Left renal pelvis (tissue), 4 donors: ENCODE results near the gene MPPED1. TPM values are rescaled to one million over a fixed set of nuclear protein-coding genes. Genes with fewer than 3 reads are reported as not detected.

ENCODE experiments used
- DNase-seq, 4 donors: peaks; one replicate each; pipeline ENCODE4 v3.0.0-alpha.2; 2013; ENCODE audit warnings: low read depth in 4 of 4, low spot score in 3 of 4
- polyA plus RNA-seq, 4 donors: library from polyadenylated mRNA; unstranded; fragments of 120-200 nt; gene quantifications; one replicate each; pipeline ENCODE4 v1.2.1, GENCODE V29; 2013; ENCODE audit not compliant: insufficient read length in 4 of 4

MPPED1 gene
- polyA plus RNA-seq, 4 donors = 0.63 to 5.3 (median 1.2) TPM

DNA sequence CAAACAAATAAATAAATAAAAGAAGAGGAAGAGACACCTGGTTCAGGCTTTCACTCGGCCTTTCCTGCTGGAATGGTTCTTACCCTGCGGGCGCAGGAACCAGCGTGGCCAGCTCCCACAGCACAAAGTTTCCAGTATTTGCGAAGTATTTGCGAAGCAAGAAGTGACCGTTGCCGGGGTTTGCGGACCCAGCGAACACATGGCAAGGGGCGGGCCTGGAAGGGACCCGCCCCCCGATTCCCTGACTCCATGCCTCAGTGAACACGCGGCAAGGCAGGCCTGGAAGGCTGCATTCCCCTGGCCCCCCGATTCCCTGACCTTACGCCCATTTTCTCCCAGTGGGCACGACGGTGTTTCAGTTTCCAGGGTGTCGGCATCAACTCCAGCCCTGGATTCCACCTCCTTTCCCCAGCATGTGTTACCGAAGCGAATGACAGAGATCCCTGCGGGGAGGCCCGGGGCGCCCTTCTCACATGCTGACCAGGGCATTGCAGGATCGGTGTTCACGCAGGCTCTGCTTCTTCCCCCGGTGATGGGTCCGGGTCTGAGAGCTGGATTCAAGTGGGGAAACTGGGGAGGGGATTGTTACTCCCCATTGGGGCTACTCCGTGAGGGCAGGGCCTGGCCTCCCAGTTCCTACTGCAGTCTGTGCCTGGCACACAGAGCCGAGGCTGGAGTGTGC, 102.8 kb downstream of the MPPED1 start:
- no peak for DNase-seq

DNA sequence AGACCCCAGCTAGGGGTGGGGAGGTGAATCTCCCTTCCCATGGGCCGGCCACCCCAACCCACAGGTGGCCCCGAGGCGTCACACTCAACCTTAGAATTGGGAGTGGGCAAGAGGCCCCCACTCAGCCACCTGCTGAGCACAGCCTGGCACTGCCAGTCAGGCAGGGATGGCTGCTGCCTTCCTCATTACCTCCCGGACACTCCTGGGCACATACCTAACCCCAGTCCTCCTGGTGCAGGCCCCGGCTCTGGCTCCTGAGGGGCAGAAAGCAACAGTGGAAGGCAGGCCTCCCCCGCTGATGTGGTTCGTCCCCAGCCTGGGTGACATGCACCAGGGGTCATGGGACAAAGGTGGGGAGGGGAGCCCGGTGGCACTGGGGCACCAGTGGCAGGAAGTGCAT, 103.6 kb downstream of the MPPED1 start:
- no peak for DNase-seq

DNA sequence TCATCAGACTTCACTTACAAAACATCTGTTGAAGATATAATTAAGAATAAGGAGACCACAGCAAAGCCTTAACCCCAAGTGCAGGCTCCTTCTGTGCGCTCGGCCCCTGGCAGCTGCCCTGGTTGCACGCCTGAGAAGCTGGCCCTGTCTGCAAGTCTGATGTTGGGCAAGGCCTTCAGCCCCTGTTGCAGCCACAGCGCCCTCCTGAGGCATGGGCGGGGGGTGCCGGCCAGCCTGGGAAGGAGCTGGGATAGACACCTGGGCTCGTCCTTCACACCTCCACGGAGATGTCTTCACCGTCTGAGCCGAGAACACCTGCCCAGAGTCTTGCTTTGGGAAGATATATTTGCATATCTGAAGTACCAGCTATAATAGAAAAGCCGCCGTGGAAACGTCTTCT, 104.1 kb downstream of the MPPED1 start:
- no peak for DNase-seq

DNA sequence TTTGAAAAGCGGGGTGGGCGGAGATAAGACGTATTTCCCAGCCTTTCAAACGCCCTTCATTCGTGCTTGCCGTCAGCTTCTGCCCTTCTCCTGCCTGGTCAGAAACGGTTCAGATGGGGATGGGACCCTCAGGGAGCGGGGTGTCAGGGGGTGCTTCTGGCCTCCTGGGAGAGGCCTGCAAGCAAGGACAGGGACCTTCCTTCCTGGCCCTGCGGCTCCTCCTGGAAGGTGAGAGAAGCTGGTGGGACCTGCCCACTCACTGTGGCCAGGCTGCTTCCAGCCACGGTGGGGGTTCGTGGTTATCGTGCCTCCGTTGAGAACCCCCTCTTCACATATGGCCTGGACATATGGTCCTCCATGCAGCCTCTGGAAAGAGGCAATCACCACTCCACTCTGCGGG, 104.6 kb downstream of the MPPED1 start:
- no peak for DNase-seq

DNA sequence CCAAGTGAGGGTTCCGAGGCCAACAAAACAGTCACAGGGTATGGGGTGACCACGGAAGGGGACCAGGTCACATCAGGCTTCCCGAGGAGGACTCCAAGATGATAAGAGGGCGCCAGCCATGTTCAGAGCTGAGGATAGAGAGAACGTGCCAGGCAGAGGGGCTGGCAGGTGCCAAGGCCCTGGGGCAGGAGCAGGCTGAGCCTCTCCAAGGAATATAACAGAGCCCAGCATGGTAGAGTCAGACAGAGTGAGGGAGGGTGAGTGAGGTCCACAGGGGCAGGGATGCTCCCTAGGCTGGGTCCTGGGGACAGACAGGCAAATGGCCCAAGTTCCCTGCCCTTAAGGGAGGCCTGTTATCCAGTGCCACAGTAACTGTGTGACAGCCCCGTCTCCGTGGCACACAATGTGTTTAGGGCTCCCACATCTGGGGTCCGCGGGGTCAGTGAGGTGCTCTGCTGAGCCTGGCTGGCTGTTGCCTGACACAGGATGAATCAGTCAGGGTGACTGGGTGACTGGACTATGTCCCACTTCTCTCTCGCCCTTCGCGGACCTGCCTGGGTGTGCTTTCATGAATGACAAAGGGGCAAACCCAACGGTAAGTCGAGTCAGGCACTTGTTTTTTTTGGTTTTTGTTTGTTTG, 105.3 kb downstream of the MPPED1 start:
- no peak for DNase-seq

DNA sequence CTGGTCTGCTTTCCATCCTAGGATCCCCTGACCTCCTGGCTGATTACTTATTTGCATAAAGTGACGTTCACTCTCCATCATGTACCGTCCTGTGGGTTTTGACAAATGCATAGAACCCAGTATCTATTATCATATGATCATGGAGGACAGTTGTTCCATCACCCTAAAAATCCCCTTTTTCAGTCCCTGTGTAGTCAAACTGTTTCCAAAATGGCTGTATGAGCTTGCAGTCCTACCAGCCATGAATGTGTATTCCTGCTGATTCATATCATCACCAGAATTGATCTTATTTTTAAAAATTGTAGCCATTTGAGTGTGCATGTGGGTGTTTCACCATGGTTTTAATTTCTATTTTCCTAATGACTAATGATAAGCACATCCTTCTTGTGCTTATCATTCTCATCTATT, 108.8 kb downstream of the MPPED1 start:
- no peak for DNase-seq

DNA sequence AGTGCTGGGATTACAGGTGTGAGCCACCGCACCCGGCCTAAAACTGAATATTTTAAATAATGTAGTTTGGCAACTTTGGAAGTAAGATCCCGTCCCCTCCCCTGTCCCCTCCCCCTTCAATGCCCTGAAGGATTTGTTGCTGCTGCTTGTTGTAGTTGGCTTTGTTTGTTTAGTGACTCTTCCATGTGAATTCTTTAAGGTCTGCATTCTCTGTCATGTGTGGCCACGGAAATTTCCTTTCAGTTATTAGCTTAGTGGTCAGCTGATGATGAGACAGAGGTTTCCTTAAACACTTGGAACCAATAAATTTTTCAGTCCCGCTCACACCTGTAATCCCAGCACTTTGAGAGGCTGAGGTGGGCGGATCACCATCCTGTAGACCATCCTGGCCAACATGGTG, 109.9 kb downstream of the MPPED1 start:
- DNase-seq = no peak

DNA sequence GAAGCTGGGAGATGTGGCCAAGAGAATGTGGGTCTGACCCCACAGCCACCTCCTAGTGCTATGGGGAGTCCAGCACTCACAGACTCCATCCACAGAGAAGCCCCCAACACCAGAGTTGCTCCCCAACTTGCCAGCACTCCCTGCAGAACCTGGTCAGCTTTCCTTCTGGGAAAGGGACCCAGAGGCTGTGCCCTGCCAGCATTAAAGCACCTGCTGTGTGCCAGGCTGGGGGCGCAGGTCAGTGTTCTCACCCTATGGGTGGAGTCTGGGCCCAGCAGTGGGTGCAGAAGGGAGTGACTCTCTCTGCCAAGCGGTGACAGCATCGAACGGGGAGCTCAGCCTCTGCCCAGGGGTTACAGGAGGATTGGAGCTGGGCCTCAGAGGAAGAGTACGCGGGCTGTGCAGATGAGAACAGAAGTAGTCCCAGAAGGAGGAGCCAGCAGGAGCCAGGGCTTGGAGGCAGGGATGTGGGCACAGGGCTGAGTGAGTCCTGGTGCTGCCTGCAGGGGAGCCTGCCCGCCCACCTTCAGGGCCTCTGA, 114.4 kb downstream of the MPPED1 start:
- DNase-seq = no peak

DNA sequence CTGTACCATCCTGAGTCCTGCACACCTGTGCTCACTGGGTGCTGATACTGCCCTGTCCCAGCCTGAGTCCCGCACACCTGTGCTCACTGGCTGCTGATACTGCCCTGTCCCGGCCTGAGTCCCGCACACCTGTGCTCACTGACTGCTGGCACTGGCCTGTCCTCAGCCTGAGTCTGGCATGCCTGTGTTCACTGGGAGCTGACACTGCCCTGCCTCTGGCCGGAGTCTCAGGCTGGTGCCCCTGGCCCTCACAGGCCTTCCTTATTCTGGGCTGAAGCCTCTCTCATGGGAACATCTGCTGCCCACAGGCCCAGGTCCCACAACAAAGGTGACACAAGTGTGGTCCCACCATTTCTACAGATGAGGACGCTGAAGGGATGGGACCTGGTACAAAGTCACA, 115.1 kb downstream of the MPPED1 start:
- DNase-seq = no peak

DNA sequence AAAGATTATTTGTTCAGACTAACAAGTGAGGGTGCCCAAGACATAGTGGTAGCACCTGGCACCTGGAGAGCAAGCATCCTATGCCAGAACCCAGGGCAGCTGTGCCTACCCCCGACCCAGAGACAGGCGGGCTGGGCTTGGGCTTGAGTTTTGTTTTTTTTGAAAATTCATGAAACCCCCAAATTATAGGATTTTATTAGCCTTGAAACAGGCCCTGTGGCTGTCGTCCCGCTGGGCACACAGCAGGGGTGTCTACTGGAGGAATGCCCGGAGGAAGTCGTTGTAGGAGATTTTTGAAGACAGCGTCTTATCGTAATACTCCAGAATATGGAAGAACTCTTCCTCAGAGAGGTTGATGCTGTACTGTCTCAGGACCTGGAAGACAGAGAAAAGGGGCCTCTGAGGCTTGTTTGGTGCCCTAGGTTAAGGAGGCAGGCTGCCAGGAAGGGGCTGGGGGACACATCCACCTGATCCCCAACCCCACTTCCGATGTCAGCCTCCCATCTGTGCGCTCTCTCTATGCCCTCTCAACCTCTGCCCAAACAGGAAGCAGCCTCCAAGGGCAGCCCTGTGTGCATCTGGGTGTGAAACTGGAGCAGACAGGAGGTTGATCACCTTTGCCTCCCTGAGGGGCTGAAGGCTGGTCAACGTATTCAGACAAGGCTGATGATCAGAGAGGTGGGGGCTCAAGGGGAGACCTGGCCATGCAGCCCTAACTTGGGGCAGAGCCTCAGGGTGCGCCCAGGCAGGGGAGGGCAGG, 117.0 kb downstream of the MPPED1 start:
- no peak for DNase-seq

DNA sequence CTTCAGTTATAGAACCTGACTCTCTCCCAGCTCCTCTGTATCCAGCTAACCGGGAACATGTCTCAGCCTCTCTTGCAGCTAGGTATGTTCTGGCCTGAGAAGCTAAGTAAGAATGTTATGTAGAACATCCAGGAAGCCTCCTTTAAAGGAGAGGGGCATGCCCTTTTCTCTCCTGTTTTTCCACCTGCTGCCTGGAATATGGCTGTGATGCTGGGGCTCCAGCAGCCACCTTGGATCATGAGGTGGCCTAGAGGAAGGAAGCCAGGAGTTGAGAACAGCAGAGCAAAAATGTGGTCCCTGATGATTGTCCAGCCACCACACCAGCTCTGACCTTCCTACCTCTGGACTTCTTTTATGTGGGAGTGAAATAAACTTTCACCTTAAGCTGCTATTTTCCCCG, 117.6 kb downstream of the MPPED1 start:
- DNase-seq = no peak

DNA sequence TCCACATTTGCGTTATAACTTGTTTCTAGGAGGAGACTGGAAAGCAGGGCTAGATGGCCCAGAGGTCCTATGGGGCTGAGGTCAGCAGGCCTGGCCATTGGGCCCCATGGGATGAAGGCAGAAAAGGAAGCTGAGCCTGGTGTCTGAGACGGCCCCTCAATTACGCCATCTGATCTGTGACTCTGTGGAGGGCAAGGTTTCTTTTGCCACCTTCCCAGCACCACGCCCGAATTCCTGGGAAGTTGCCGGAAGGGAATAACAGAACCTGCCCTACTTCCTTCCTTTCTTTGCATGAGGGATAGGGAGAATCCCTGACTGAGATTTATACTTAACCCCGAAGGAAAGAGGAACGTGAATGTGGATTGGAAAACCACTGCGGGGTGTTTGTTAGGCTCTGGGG, 118.1 kb downstream of the MPPED1 start:
- DNase-seq = no peak

DNA sequence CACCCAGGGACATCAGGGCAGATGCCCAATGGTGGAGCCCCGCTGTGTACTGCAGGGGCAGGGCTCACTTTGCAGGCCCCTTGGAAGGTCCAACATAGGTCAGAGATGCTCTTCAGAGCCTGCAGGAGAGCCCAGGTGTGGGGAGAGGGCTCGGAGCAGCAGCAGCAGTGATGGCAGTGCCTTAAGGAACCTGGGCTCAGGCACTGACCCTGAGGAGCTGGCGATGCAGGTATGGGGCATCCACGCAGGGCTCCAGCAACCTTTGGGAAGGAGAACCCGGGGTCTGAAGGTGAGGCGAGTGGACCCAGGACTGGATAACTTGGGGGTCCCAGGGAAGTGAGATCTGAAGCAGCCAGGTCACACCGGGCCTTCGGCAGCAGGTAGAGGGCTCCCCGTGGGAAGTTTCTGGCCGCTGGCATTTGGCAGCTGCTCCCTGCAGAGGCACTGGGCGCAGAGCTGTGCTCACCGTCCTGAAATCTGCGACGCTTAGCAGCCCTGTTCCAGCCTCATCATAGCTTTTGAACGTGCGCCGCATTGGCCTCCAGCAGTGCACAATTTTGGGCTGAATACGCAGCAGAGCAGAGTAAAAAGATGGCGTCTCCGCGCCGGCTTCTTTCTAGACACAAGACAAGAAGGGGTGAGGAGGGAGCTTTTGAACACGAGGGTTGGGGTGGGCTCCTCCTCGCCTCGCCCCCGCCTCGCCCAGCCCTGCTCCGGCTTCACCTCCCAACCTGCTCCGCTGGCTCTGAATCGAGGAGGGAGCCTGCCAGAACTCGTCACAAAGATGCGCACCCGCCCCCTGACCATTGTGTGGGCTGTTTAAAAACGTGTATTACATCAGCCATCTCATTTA, 118.8 kb downstream of the MPPED1 start:
- no peak for DNase-seq

DNA sequence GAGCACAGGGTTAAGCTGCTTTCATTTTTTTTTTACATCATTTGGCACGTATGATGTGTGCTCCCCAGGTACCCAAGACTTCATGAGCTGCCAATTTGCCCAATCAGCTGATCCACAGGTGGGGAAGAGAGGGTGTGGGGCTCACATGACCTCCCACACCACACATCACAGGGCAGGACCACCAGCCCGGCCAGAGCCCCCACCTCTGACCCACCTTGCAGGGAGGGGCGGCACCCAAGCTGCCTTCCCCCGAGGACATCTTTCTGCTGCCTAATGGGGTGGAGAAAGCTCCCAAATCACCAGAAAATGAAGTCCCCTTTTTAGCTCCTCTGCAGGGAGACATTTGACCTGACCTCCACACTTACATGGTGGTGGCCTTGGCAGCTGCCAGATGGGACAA, 119.8 kb downstream of the MPPED1 start:
- no peak for DNase-seq

DNA sequence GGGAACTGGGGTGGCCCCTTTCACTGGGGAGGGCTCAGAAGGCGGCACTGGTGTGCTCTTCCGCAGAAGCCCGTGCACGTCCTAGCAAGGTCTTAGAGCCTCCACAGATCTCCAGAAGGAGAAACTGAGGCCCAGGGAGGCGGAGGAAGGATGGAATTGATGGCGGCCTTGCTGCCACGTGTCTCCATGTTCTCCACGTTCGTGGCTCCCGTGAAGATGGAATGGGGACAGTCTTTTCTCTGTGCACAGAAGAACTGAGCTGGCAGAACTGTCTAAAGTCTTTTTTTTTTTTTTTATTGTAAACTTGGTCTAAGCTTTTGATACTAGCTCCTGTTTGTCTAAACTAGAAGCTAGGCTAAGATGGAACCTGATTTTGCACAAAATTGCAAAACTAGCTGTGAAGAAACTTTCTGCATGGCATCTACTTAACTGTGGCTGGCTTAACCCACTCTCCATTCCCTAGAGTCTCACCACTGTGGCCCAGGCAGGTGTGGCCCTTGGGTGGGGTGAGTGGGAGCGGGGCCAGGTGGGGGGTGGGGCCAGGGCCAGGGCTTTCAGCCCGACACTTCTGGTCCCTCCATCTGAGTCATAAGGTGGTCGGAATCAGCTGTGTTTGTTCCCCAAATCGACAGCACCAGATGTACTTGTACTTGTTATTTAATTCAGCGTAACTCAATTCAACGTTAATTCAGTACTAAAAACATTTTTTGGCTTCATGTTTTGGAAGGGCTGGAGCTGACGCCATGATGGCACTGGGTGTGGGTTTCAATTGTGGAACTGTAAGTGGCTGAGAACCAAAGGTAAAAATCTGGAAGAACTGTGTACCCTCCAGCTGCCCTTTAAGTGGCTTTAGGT, 120.7 kb downstream of the MPPED1 start:
- no peak for DNase-seq

DNA sequence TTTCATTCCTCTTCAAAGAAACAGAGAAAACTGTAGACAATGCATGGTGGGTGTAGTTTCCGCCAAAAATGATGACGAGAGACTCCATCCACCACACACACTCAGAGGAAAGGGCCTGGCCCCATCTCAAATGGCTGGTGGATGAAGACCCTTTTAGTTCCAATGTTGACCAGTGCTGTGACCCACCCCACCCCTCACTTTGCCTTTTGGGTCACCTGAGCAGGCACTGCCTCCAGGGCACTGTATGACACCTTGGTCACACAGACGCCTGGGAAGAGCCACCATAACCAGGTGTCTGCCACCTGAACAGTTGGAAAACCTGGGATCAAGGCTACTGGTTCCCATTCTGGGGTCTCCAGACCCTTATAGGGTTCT, 121.3 kb downstream of the MPPED1 start:
- no peak for DNase-seq

DNA sequence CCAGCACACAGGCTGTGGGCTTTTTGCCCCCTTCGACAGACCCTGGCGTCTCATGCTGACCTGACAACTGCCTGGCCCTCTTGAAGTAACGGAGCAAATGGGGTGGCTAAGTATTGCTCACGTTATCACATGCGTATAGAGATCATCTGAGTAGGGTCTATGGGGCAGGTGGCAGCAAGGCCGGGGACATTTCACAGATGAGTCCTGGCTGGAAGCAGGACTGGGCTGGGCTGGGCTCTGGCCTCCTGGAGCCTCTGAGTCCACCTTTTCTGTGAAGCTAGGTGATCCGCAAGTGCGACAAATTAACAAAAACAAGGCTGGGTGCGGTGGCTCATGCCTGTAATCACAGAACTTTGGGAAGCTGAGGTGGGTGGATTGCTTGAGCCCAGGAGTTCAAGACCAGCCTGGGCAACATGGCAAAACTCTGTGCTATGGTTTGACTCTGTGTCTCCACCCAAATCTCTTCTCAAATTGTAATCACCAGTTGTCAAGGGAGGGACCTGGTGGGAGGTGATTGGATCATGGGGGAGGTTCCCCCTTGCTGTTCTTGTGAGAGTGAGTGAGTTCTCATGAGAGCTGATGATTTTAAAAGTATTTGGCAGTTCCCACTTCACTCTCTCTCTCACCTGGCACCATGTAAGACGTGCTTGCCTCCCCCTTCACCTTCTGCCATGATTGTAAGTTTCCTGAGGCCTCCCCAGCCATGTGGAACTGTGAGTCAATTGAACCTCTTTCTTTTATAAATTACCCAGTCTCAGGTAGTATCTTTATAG, 122.0 kb downstream of the MPPED1 start:
- no peak for DNase-seq

DNA sequence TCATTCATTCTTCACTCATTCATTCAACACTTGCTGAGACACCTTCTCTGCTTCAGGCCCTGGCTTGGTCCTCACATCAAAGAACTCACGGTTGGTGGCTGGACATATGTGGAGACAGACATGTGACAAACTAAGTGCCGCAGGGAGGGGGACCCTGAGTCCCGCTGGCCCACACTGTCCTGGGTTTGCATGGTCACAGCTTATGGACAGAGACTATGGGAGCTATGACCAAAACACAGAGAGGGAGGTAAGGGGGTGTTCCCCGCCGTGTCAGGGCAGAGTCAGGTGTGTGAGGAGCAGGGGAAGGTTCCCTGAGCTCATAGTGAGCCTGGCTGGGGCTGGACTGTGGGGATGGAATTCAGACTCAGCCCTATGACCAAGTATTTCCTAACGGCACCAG, 123.1 kb downstream of the MPPED1 start:
- DNase-seq = no peak

DNA sequence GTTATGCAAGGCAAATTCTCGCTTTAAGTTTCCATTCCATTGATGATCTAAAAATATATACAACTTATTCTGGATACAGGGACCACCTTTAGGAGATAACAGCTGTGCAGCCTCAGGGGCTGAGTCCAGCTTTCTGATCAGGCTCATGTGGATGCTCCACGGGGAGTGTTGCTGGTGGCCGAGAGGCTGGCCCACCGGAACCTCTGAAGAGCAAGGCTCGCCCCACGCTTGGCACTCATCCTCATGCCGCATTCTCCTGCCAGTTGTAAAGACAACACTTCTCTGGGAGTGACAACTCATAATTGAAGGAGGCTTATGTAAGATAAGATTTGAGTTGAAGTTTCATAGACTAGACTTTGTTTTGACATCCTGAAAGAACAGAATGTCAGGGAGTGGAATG, 123.5 kb downstream of the MPPED1 start:
- no peak for DNase-seq
